ENCODE results near the gene UBE2E2.
"Not testable (repeated sequence)": the region's sequence is repeated elsewhere in the genome, so short reads cannot be mapped to it uniquely, and the experiment has no call there.

UBE2E2 gene

GRCh38 chr3:23342343-23342742 is 139.2 kb downstream of the UBE2E2 start:
- H3K27me3 ChIP-seq (ENCODE audit: control insufficient read depth, insufficient read depth, low read length): no peaks in the 10 kb centered on the region
- H3K4me3 ChIP-seq (ENCODE audit: low read length): no peak overlapping the region
- H3K9me3 ChIP-seq (replicated peaks; ENCODE audit: low read length): no peaks in the 10 kb centered on the region
- H3K9ac ChIP-seq (ENCODE audit: low read depth, low read length): no peak overlapping the region
- H3K4me2 ChIP-seq (ENCODE audit: low read length): no peak overlapping the region
- H3K4me1 ChIP-seq (ENCODE audit: control insufficient read depth, insufficient read depth, low read length): no peaks in the 10 kb centered on the region
- no peaks in the 10 kb centered on the region for H3K36me3 ChIP-seq (ENCODE audit: insufficient read depth, low read length)

- Histone ChIP-seq H3K4me2 (ENCODE audit: low read length) (no peak overlapping the region), H3K4me3 (ENCODE audit: low read length) (no peak overlapping the region), H3K9ac (ENCODE audit: low read depth, low read length) (no peak overlapping the region), H3K27me3 (ENCODE audit: control insufficient read depth, insufficient read depth, low read length) (no peaks in the 10 kb centered on the region), H3K36me3 (ENCODE audit: insufficient read depth, low read length) (no peaks in the 10 kb centered on the region), H3K9me3 (replicated peaks; ENCODE audit: low read length) (no peaks in the 10 kb centered on the region), H3K4me1 (ENCODE audit: control insufficient read depth, insufficient read depth, low read length) (no peaks in the 10 kb centered on the region)
Observed at GRCh38 chr3:23343509-23343908, 140.4 kb downstream of the UBE2E2 start.

GRCh38 chr3:23344886-23345285 is 141.8 kb downstream of the UBE2E2 start:
- Histone ChIP-seq H3K36me3 (ENCODE audit: insufficient read depth, low read length) (no peaks in the 10 kb centered on the region), H3K4me2 (ENCODE audit: low read length) (no peak overlapping the region), H3K4me3 (ENCODE audit: low read length) (no peak overlapping the region), H3K9me3 (replicated peaks; ENCODE audit: low read length) (no peaks in the 10 kb centered on the region), H3K9ac (ENCODE audit: low read depth, low read length) (no peak overlapping the region), H3K4me1 (ENCODE audit: control insufficient read depth, insufficient read depth, low read length) (no peaks in the 10 kb centered on the region), H3K27me3 (ENCODE audit: control insufficient read depth, insufficient read depth, low read length) (no peaks in the 10 kb centered on the region)

GRCh38 chr3:23349444-23349843 is 146.3 kb downstream of the UBE2E2 start:
- not testable (repeated sequence) for H3K9me3 ChIP-seq (replicated peaks; ENCODE audit: low read length); H3K4me2 ChIP-seq (ENCODE audit: low read length); H3K4me1 ChIP-seq (ENCODE audit: control insufficient read depth, insufficient read depth, low read length); H3K4me3 ChIP-seq (ENCODE audit: low read length); H3K36me3 ChIP-seq (ENCODE audit: insufficient read depth, low read length); H3K27me3 ChIP-seq (ENCODE audit: control insufficient read depth, insufficient read depth, low read length); H3K9ac ChIP-seq (ENCODE audit: low read depth, low read length)

- Histone ChIP-seq H3K4me2 (ENCODE audit: low read length) (no peak overlapping the region), H3K36me3 (ENCODE audit: insufficient read depth, low read length) (no peaks in the 10 kb centered on the region), H3K4me1 (ENCODE audit: control insufficient read depth, insufficient read depth, low read length) (no peaks in the 10 kb centered on the region), H3K9ac (ENCODE audit: low read depth, low read length) (no peak overlapping the region), H3K4me3 (ENCODE audit: low read length) (no peak overlapping the region), H3K27me3 (ENCODE audit: control insufficient read depth, insufficient read depth, low read length) (no peaks in the 10 kb centered on the region), H3K9me3 (replicated peaks; ENCODE audit: low read length) (no peaks in the 10 kb centered on the region)
Observed at GRCh38 chr3:23356169-23356568, 153.0 kb downstream of the UBE2E2 start.

- no peak overlapping the region for H3K4me3 ChIP-seq (ENCODE audit: low read length)
- H3K4me2 ChIP-seq (ENCODE audit: low read length): no peak overlapping the region
- no peak overlapping the region for H3K9ac ChIP-seq (ENCODE audit: low read depth, low read length)
- H3K36me3 ChIP-seq (ENCODE audit: insufficient read depth, low read length): no peaks in the 10 kb centered on the region
- H3K27me3 ChIP-seq (ENCODE audit: control insufficient read depth, insufficient read depth, low read length): no peaks in the 10 kb centered on the region
- H3K4me1 ChIP-seq (ENCODE audit: control insufficient read depth, insufficient read depth, low read length): no peaks in the 10 kb centered on the region
- no peaks in the 10 kb centered on the region for H3K9me3 ChIP-seq (replicated peaks; ENCODE audit: low read length)
Observed at GRCh38 chr3:23356923-23357322, 153.8 kb downstream of the UBE2E2 start.

- Histone ChIP-seq H3K4me3 (ENCODE audit: low read length) (no peak overlapping the region), H3K36me3 (ENCODE audit: insufficient read depth, low read length) (no peaks in the 10 kb centered on the region), H3K4me1 (ENCODE audit: control insufficient read depth, insufficient read depth, low read length) (no peaks in the 10 kb centered on the region), H3K27me3 (ENCODE audit: control insufficient read depth, insufficient read depth, low read length) (no peaks in the 10 kb centered on the region), H3K9ac (ENCODE audit: low read depth, low read length) (no peak overlapping the region), H3K9me3 (replicated peaks; ENCODE audit: low read length) (no peaks in the 10 kb centered on the region), H3K4me2 (ENCODE audit: low read length) (no peak overlapping the region)
Observed at GRCh38 chr3:23359116-23359515, 156.0 kb downstream of the UBE2E2 start.

GRCh38 chr3:23365066-23365465 is 161.9 kb downstream of the UBE2E2 start:
- H3K9ac ChIP-seq (ENCODE audit: low read depth, low read length): no peak overlapping the region
- H3K36me3 ChIP-seq (ENCODE audit: insufficient read depth, low read length): no peaks in the 10 kb centered on the region
- H3K4me3 ChIP-seq (ENCODE audit: low read length): no peak overlapping the region
- H3K4me2 ChIP-seq (ENCODE audit: low read length): no peak overlapping the region
- H3K9me3 ChIP-seq (replicated peaks; ENCODE audit: low read length): no peaks in the 10 kb centered on the region
- no peaks in the 10 kb centered on the region for H3K4me1 ChIP-seq (ENCODE audit: control insufficient read depth, insufficient read depth, low read length)
- H3K27me3 ChIP-seq (ENCODE audit: control insufficient read depth, insufficient read depth, low read length): no peaks in the 10 kb centered on the region

GRCh38 chr3:23368731-23369130 is 165.6 kb downstream of the UBE2E2 start:
- no peaks in the 10 kb centered on the region for H3K27me3 ChIP-seq (ENCODE audit: control insufficient read depth, insufficient read depth, low read length)
- H3K4me3 ChIP-seq (ENCODE audit: low read length): no peak overlapping the region
- no peak overlapping the region for H3K9ac ChIP-seq (ENCODE audit: low read depth, low read length)
- no peaks in the 10 kb centered on the region for H3K36me3 ChIP-seq (ENCODE audit: insufficient read depth, low read length)
- no peak overlapping the region for H3K4me2 ChIP-seq (ENCODE audit: low read length)
- no peaks in the 10 kb centered on the region for H3K9me3 ChIP-seq (replicated peaks; ENCODE audit: low read length)
- no peaks in the 10 kb centered on the region for H3K4me1 ChIP-seq (ENCODE audit: control insufficient read depth, insufficient read depth, low read length)

GRCh38 chr3:23372285-23372684 is 169.2 kb downstream of the UBE2E2 start:
- Histone ChIP-seq H3K9ac (ENCODE audit: low read depth, low read length) (no peak overlapping the region), H3K27me3 (ENCODE audit: control insufficient read depth, insufficient read depth, low read length) (no peaks in the 10 kb centered on the region), H3K9me3 (replicated peaks; ENCODE audit: low read length) (no peaks in the 10 kb centered on the region), H3K4me1 (ENCODE audit: control insufficient read depth, insufficient read depth, low read length) (no peaks in the 10 kb centered on the region), H3K4me3 (ENCODE audit: low read length) (no peak overlapping the region), H3K36me3 (ENCODE audit: insufficient read depth, low read length) (no peaks in the 10 kb centered on the region), H3K4me2 (ENCODE audit: low read length) (no peak overlapping the region)

- Histone ChIP-seq H3K4me2 (ENCODE audit: low read length) (no peak overlapping the region), H3K36me3 (ENCODE audit: insufficient read depth, low read length) (no peaks in the 10 kb centered on the region), H3K27me3 (ENCODE audit: control insufficient read depth, insufficient read depth, low read length) (no peaks in the 10 kb centered on the region), H3K4me1 (ENCODE audit: control insufficient read depth, insufficient read depth, low read length) (no peaks in the 10 kb centered on the region), H3K4me3 (ENCODE audit: low read length) (no peak overlapping the region), H3K9me3 (replicated peaks; ENCODE audit: low read length) (no peaks in the 10 kb centered on the region), H3K9ac (ENCODE audit: low read depth, low read length) (no peak overlapping the region)
Observed at GRCh38 chr3:23376516-23377248, 173.6 kb downstream of the UBE2E2 start.

- Histone ChIP-seq H3K4me3 (ENCODE audit: low read length) (no peak overlapping the region), H3K9me3 (replicated peaks; ENCODE audit: low read length) (no peaks in the 10 kb centered on the region), H3K9ac (ENCODE audit: low read depth, low read length) (no peak overlapping the region), H3K36me3 (ENCODE audit: insufficient read depth, low read length) (no peaks in the 10 kb centered on the region), H3K27me3 (ENCODE audit: control insufficient read depth, insufficient read depth, low read length) (no peaks in the 10 kb centered on the region), H3K4me2 (ENCODE audit: low read length) (no peak overlapping the region), H3K4me1 (ENCODE audit: control insufficient read depth, insufficient read depth, low read length) (no peaks in the 10 kb centered on the region)
Observed at GRCh38 chr3:23377928-23378672, 175.0 kb downstream of the UBE2E2 start.
